ENCODE data around the gene AQP5.
A peak's percentile ranks its signal among the peaks of the same experiment; 100 is the strongest.

Gene AQP5

DNA sequence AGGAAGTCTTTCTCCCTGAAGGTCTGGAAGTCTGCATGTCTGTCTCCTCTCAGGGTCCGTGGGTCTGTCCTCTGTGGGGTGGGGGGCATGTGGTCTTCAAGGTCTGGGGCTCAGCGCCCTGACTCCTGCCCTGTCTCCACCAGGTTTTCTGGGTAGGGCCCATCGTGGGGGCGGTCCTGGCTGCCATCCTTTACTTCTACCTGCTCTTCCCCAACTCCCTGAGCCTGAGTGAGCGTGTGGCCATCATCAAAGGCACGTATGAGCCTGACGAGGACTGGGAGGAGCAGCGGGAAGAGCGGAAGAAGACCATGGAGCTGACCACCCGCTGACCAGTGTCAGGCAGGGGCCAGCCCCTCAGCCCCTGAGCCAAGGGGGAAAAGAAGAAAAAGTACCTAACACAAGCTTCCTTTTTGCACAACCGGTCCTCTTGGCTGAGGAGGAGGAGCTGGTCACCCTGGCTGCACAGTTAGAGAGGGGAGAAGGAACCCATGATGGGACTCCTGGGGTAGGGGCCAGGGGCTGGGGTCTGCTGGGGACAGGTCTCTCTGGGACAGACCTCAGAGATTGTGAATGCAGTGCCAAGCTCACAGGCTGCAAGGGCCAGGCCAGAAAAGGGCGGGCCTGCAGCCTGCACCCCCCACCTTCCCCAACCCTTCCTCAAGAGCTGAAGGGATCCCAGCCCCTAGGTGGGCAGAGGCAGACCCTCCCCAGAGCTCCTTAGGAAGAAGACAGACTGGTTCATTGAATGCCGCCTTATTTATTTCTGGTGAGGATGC, 3.4 kb downstream of the AQP5 start:
- DNase-seq (ENCODE audit: low read depth) = no peak

DNA sequence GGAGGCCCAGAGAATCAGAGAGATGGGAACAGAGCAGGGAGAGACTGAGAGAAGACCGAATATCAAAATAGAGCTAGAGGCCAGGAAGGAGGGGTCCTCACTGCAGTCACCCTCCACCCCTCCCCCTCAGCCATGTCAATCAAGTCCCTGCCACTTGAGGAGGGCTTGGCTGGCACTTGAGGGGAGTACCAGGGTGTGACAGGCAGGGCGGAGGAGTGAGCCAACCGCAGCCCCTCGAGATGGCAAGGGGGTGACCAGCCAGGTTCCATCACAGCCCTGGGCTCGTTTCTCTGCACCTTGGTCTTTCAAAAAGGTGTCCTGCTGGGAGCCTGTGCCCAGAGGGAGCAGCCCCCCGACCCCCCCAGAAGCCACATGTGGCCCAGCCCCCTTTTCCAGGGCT, 4.2 kb downstream of the AQP5 start:
- DNase-seq (ENCODE audit: low read depth) = no peak

DNA sequence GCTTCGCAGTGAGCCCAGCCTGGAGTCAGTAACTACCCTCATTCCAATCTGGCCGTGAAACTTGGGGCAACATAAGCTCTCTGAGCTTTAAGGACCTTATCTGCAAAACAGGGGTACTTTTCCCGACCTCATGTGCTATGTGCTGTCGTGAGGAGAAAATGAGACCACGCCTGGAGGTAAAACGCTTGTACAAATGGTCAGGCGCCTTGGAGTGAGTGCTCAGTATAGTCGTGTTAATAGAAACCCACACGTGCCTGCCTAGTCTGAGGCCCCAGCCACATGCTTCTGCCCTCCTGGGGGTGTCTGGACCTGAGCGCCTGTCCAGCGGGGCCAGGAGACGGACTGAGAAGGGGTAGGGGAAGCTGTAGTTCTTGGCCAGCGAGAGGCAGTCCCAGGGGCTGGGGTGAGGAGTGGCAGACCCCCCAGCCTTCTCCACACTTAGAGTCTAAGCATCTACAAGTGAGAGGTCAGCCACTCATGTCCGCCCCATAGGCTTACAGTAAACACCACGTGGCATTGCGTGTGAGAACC, 4.9 kb downstream of the AQP5 start:
- no peak for DNase-seq (ENCODE audit: low read depth)

DNA sequence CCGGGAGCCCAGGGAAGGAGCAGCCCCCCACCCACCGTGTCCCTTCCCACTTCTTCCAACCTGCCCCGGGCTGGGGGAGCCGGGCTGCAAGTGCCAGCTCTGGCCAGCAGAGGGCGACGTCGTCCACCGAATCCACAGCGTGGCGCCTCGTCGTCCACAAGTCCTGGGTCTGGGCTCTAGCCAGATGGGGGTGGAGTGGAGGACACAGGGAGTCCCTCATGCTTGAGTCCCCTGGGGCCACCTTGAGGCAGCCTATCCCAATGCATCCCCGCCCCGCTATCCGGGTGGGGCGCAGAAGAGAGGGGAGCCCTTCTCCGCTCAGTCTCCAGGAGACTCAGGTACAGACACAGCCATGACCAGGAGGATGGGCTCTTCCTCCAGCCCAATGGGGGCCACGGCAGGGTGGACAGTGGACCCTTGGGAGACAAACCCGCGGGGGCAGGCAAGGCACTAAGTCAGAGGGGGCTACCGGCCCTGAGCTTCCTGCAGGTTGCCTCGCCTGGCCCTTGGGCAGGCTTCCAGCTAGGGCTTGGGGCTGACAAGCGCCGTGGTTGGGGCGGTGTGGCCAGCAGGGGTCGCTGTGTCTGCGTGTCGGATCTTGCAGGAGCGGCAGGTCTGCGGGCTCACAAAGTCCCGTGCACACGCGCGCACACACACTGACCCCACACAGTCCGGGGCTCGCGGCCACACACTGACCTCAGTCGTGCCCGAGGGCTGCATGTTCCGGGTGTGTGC, 5.5 kb downstream of the AQP5 start:
- DNase-seq (ENCODE audit: low read depth) = peak; percentile 15

DNA sequence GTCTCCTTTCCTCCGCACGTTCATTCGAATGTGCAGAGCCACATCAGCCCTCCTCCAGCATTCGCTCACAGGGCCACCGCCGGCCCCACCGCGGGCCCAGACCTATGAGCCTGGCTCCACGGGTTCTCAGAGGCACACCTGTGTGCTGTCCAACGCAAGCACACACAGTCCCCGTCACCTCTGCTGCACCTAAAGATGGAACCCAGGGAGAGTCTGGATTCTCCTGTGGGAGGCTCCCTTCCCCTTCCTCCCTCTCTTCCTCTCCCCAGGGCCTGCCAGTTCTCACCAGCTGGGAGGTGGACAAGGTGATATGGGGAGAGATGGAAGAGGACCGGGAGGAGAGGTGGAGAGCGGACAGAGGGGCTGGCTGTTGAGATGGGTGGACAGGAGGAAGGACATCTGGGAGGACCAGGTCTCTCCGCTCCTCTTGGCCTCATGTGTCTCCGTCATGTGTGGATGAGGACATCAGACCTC, 6.1 kb downstream of the AQP5 start:
- no peak for DNase-seq (ENCODE audit: low read depth)

DNA sequence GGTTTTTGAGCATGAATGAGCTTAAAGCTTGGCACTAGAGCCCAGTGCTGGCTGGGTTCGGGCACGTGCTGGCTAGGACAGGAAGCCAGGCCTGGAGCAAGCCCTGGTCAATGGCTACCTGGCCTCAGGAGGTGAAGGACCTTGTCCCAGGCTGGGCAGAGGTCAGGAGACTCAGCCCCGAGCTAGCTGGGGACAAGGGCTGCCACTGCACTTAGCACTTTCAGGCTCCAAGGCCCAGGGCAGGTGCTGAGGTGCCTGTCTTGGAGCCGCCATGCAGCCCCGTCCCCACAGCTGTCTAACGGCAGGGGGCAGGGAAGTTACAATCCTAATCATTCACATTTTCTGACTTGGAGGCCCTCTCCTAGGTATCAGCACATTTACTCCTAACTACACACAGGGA, 6.8 kb downstream of the AQP5 start:
- no peak for DNase-seq (ENCODE audit: low read depth)

DNA sequence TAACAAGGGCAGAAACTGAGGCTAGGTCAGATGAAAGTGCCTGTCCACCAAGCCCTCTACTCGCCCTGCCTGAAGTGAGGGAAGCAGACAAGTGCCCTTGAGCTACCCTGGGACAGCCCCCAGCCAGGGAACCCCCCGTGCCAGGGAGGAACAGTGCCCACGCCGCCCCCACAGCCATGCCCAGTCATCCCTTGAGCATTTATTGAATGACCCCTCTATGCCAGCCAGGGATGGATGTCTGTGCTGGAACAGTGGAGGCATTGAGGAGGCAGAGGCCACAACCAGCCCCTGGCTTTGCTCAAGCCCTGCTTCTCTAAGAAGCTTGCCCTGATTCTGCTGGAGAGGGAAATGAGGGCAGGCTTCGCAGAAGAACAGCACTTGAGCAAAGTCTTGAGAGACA, 7.4 kb downstream of the AQP5 start:
- no peak for DNase-seq (ENCODE audit: low read depth)

DNA sequence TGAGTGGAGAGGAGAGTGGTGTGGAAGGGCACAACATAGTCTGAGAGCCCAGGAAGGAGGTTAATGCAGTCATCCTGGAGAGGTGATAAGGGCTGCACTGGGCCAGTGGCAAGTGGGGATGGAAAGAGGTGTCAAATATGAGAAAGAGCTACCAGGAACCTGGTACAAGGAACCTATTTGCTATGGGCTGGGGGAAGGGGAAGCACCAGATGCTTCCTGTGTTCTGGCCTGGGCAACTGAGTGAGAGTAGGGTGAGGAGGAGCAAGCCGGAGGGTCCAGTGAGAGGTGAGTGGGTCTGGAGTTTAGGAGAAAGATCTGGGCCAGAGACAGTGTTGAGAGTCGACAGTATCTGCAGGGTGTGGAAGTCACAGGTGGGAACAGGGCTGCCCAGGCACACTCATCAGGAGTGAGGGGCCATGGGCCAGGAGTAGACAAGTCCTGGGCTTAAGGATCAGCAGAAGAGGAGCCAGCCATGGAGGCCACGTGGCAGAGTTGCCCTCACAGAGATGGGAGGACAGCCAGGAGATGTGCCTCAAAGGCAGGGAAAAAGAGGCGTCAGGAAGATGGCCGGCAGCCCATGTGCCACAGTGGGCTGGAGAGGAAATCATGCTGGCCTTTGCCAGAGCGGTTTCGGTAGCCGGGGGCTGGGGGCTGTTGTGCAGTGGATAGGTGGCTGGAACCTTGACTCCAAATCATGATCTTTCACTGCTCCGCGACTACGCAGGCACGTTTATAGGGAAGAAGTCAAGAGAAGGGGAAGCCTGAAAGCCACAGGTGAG, 8.2 kb downstream of the AQP5 start:
- DNase-seq (ENCODE audit: low read depth) = no peak

DNA sequence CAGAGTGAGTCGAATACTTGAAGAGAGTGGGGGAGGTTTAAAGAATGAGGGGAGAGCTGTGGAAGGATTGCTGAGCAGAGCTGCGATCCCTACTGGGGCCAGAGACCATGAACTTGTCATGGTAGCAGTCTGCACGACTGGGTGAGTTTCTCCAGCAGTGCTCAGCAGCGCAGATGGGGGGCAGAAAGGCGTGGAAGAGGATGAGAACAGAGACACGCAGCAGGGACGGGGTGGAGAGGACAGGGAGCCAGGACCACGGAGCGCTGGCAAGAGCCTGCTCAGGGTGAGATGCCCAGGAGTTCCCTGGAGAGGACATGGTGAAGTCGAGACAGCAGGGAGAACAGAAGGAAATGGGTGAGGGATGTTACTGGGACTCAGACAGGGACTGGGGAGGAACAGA, 9.0 kb downstream of the AQP5 start:
- DNase-seq (ENCODE audit: low read depth) = no peak

DNA sequence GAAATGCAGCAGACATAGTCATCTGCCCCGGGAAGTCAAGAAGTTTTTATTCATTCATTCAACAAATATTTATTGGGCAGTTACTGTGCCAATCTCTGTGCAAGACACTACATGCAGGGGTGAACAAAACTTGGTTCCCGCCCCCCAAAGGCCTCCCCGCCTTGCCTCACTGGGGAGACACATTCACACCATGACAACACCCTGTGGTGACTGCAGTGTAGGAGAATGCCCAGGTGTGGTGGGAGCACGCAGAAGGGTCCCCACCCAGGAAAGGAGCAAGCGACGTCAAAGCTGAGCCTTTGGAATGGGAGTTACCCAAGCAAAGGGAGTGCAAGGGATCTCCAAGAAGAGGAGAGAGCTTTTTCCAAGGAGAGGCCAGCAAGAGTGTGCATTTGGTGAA, 9.5 kb downstream of the AQP5 start:
- DNase-seq (ENCODE audit: low read depth) = no peak

DNA sequence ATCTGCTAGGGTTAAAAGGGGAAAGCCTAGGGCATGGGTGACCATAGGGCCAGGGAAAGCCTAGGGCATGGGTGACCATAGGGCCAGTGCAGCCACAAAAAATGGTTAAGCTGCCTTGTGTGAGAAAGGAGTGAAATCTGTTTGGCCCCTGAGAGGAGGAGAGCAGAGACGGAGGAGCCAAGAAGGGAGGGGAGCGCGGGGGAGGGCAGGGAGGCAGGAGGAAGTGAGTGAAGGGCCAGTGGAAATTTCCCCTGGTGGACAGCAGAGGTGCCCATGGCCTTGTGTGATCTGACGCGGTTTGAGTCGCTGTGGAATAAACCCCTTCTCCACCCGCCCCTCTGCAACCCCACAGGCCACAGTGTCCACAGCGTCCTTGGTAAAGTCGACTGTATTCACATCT, 10.5 kb downstream of the AQP5 start:
- DNase-seq (ENCODE audit: low read depth) = no peak

DNA sequence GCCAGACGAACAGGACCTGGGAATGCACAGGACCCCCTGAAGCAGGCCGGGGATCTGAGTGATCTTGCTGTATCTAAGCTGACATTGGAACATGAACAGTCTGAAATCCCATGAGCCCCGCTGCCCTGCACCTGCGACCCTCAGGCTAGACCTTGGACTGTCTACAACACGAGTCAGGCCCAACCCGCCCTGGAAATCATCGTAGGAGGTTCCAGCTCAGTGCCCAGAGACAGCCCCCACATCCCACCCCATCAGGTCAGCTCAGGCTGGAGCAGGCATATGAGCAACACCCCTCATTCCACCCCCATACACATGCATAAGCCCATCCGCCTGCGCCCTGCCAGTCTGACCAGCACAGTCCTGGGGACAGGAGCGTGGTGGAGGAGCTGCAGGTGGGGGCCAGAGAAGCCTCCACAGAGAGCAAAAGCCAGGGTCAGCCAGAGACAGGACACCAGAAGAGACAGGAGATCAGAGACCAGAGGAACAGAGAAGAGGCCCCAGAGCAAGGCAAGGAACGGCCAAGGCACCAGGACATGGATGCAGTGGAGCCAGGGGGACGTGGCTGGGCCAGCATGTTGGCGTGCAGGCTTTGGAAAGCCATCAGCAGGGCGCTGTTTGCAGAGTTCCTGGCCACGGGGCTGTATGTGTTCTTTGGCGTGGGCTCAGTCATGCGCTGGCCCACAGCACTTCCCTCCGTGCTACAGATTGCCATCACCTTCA, 11.1 kb downstream of the AQP5 start, which contains the start of gene AQP6:
AQP6 (plus strand) TSS at position 307 of the 720 bp plus-strand sequence; CDS start at position 534, 227 bp downstream.
- no peak for DNase-seq (ENCODE audit: low read depth)

DNA sequence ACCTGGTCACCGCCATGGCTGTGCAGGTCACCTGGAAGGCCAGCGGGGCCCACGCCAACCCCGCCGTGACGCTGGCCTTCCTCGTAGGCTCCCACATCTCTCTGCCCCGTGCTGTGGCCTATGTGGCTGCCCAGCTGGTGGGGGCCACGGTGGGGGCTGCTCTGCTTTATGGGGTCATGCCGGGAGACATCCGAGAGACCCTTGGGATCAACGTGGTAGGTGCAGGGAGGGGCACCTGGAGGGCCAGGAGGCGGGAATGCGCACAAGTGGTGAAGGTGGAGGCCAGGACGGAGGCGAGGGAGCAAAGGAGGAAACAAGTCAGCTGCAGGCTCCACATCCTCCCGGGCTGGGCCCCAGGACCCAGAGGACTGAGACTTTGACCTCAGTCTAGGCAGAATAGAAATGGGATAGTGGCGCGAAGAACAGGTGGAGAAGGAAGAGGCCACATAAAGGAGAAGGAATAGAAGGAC, 11.7 kb downstream of the AQP5 start:
- DNase-seq (ENCODE audit: low read depth) = no peak

DNA sequence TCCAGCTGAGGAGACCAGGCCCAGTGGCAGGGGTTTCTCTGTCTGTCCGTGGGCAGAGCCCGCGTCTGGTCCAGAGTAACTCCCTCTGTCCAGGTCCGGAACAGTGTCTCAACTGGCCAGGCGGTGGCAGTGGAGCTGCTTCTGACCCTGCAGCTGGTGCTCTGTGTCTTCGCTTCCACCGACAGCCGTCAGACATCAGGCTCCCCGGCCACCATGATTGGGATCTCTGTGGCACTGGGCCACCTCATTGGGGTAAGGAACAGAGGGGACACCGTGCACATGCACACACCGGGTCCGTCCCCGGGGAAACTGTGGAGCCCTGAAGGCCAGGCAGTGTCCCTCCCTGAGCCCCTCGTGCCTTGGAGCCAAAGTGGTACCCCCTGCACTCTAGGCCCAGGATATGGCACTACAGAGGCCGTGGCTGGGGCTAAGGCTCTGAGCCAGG, 12.6 kb downstream of the AQP5 start:
- no peak for DNase-seq (ENCODE audit: low read depth)

DNA sequence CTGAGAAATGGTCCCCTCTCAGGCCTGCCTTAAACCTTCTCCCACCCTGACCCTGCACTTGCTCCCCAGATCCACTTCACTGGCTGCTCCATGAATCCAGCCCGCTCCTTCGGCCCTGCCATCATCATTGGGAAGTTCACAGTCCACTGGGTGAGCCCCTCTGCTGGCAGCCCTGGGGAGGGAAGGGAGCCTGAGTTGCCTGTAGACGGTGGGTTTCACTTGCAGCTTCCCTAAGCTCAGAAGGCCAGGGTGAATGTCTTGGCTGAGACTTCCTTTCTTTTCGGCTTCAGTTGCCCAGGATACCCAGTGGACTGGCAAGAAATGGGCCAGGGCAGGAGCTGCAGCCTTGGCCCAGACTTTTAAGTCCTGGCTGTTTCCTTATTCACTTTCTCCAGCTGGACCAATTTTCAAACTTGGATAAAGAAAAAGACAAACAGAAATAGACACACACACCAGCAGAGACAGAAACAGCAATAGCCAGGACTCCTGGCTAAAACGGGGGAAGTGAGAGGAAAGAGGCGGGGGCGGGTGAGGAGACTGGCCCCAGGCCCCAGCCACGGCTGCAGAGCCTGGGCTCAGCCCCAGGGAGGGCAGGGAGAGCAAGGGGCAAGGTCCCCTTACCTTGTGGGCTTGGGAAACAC, 13.1 kb downstream of the AQP5 start:
- DNase-seq (ENCODE audit: low read depth) = no peak

DNA sequence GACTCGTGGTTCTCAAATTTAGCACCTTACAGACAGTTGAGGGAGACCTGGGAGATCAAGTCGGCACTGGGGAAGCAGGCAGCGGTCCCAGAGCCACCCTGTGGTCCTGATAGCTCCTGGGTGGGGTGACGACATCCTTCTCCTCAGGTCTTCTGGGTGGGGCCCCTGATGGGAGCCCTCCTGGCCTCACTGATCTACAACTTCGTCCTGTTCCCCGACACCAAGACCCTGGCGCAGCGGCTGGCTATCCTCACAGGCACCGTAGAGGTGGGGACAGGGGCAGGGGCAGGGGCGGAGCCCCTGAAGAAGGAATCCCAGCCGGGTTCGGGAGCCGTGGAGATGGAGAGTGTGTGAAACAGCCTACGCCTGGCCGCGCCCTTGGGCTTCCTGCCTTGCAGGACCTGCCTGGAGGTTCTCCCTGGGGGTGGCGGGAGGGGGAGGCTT, 13.7 kb downstream of the AQP5 start:
- DNase-seq (ENCODE audit: low read depth) = no peak

DNA sequence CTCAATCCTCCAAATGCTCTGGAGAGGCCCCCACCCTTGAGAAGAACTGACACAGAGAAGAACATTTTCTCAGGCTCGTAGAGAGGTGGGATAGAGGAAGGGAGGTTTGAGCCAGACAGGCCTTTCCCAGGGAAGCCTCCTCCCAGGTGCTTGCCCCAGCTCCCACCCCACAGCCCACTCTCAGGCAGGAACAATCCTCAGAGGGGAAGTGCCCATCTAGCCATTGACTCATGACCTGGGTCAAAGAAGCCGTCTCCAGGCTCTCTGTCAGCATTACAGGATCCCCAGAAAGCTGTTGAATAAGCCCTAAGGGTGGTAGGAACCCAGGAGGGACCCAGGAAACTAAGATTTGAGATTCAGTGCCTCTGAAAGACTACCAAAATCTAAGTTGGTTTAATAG, 14.9 kb downstream of the AQP5 start:
- no peak for DNase-seq (ENCODE audit: low read depth)

DNA sequence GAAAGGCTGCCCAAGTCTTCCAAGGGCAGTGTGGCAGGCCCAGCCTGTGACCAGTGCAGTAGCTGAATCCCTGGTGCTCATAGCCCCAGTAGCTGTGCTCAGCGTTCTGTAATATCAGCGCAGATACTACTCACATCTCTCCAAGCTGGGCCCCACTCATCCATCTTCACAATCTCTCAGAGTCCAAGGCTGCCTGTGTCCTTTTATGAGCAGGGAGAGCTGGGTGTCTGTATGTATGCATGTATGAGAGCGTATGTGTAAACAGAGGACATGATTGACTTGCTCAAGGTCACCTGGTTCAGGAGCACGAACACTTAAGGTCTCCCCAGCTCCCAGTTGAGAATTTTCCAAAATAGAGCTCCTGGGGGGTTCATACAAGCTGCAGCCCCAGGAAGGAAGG, 16.5 kb downstream of the AQP5 start:
- DNase-seq (ENCODE audit: low read depth) = no peak

DNA sequence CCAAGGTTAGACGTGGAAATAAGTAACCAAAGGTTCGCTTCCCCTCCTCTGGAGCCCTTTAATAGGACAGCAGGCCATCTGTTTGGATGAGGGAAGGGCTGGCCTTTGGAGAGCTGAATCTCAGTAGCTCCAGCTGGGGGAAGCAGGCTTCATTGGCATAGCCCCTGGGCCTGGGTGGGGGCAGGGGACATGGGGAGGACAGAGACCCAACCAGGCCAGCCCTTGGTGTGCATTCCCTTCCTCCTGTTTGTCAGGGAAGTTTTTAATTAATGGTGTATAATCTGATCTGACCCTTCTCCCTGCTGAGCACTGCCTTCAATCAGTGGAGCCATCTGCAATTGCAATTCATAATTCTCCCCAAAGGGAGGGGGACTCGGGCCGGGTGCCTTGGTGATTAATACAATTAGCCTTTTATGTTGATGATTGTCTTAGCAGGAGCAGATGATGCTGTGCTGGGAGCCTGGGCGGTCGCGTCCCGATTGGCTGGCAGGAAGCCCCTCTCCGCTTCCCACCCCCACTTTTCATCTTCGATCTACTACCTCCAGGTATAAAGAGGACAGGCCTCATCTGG, 17.4 kb downstream of the AQP5 start:
- DNase-seq (ENCODE audit: low read depth) = no peak

DNA sequence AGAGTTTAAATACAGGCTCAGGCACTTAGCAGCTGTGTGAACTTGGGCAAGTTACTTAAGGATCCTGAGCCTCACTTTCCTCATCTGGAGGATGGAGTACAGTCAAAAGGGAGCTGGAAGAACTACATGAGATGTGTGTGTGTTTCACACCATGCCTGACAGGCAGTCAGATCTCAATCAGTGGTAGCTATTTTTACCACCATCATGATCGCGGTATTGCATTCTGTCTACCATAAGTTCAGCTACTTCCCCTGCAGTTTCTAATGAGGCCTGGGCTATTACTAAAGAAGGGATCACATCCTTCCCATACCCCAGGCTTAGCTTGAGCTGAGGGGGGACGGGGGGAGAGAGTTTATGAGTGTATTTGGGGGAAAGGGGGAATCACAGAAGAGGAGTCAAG, 18.1 kb downstream of the AQP5 start:
- DNase-seq (ENCODE audit: low read depth) = no peak
